SK-N-SH (cell line): ENCODE data around the gene AXIN1. TPM values are rescaled to one million over a fixed set of nuclear protein-coding genes. Genes with fewer than 3 reads are reported as not detected.

ENCODE experiments used
- CTCF ChIA-PET: fragments of 300-600, 350-600 bp; formaldehyde crosslinking; extraction: SDS; loops from one replicate; lab custom pipeline; 2021; lab: Yijun Ruan, JAX
- POLR2A ChIA-PET: fragments of 350-600 bp; sonication (Branson Sonifier 250); formaldehyde crosslinking; extraction: SDS; loops from one replicate; lab custom pipeline; 2020; ENCODE audit warnings: antibody characterized with exemption, inconsistent platforms; lab: Yijun Ruan, JAX
- DNase-seq: peaks from one replicate; pipeline ENCODE4 v3.0.0; 2012
- H2AFZ ChIP-seq: fragments of 200-600 bp; sonication (generic); 2 replicates; pipeline ENCODE4 v1.8.1; 2016; ENCODE audit warnings: antibody characterized with exemption, mild to moderate bottlenecking, low read depth
- H3F3A ChIP-seq: fragments of 200-600 bp; sonication (generic); replicated peaks from 2 replicates; pipeline ENCODE3; 2016; ENCODE audit warnings: antibody characterized with exemption, mild to moderate bottlenecking; ENCODE audit not compliant: insufficient read depth
- H3K27ac ChIP-seq, 2 experiments: fragments of 200-500 bp in 1 of 2; fragments of 200-600 bp in 1 of 2; sonication (Bioruptor generic) in 1 of 2; sonication (generic), shearing (Covaris generic) in 1 of 2; 2 replicates each; pipeline versions ENCODE4 v1.5.1 to v1.6.1; 2014 to 2016; ENCODE audit warnings: low read depth in 2 of 2, inconsistent platforms in 1 of 2, low read length in 1 of 2, mild to moderate bottlenecking in 1 of 2, mixed read lengths in 1 of 2
- H3K27me3 ChIP-seq: fragments of 200-600 bp; sonication (generic), shearing (Covaris generic); 2 replicates; pipeline ENCODE4 v1.6.1; 2016; ENCODE audit warnings: mixed run types; ENCODE audit not compliant: insufficient read depth
- H3K36me3 ChIP-seq, 2 experiments: fragments of 200-500 bp in 1 of 2; fragments of 200-600 bp in 1 of 2; sonication (Bioruptor generic) in 1 of 2; sonication (generic) in 1 of 2; replicated peaks in 1 of 2; 2 replicates each; pipeline versions ENCODE3 to v1.5.1; 2014 to 2016; ENCODE audit warnings: low read length in 1 of 2, mild to moderate bottlenecking in 1 of 2; ENCODE audit not compliant: insufficient read depth in 2 of 2, control insufficient read depth in 1 of 2
- H3K4me1 ChIP-seq, 2 experiments: fragments of 200-500 bp in 1 of 2; fragments of 200-600 bp in 1 of 2; sonication (Bioruptor generic) in 1 of 2; sonication (generic), shearing (Covaris generic) in 1 of 2; 2 replicates each; pipeline versions ENCODE4 v1.5.1 to v1.6.1; 2014 to 2016; ENCODE audit warnings: low read depth in 1 of 2, low read length in 1 of 2, mixed run types in 1 of 2; ENCODE audit not compliant: insufficient read depth in 2 of 2, control insufficient read depth in 1 of 2
- H3K4me2 ChIP-seq: fragments of 200-600 bp; sonication (generic), shearing (Covaris generic); 2 replicates; pipeline ENCODE4 v1.6.1; 2017; ENCODE audit warnings: mixed run types
- H3K4me3 ChIP-seq, 2 experiments: fragments of 200-500 bp in 1 of 2; fragments of 200-600 bp in 1 of 2; sonication (Bioruptor generic) in 1 of 2; sonication (generic), shearing (Covaris generic) in 1 of 2; 2 replicates each; pipeline versions ENCODE4 v1.5.1 to v1.8.1; 2014 to 2016; ENCODE audit warnings: low read depth in 2 of 2, inconsistent platforms in 1 of 2, low read length in 1 of 2, mild to moderate bottlenecking in 1 of 2, mixed read lengths in 1 of 2, moderate library complexity in 1 of 2
- H3K79me2 ChIP-seq: fragments of 200-600 bp; sonication (generic); 2 replicates; pipeline ENCODE4 v1.8.1; 2017; ENCODE audit warnings: mild to moderate bottlenecking; ENCODE audit not compliant: insufficient read depth
- H3K9ac ChIP-seq: fragments of 200-600 bp; sonication (generic); 2 replicates; pipeline ENCODE4 v1.6.1; 2017; ENCODE audit warnings: mixed run types
- H3K9me2 ChIP-seq: fragments of 200-600 bp; sonication (generic); 2 replicates; pipeline ENCODE4 v1.6.1; 2017; ENCODE audit warnings: mixed run types
- H3K9me3 ChIP-seq: fragments of 200-600 bp; sonication (generic); 2 replicates; pipeline ENCODE4 v1.6.1; 2017; ENCODE audit warnings: mixed run types, mild to moderate bottlenecking, moderate library complexity
- H4K20me1 ChIP-seq: fragments of 200-600 bp; sonication (generic); 2 replicates; pipeline ENCODE4 v1.6.1; 2017; ENCODE audit warnings: mild to moderate bottlenecking, mixed run types; ENCODE audit not compliant: insufficient read depth
- ELF1 ChIP-seq: IDR thresholded peaks from 2 replicates; pipeline ENCODE4 v1.4.0; 2012
- FOXJ3 ChIP-seq: sonication (generic); formaldehyde crosslinking; IDR thresholded peaks from 2 replicates; pipeline ENCODE4 v1.5.1; 2020; ENCODE audit warnings: mild to moderate bottlenecking, missing genetic modification reagents
- FOXM1 ChIP-seq: IDR thresholded peaks from 2 replicates; pipeline ENCODE4 v1.4.0; 2012; ENCODE audit warnings: low read depth, mild to moderate bottlenecking
- JUND ChIP-seq: IDR thresholded peaks from 2 replicates; pipeline ENCODE4 v1.4.0; 2012
- MEF2A ChIP-seq: IDR thresholded peaks from 2 replicates; pipeline ENCODE4 v1.4.0; 2012; ENCODE audit warnings: low read depth, borderline replicate concordance
- NFIC ChIP-seq: IDR thresholded peaks from 2 replicates; pipeline ENCODE4 v1.4.0; 2012; ENCODE audit warnings: borderline replicate concordance
- NRF1 ChIP-seq: IDR thresholded peaks from 2 replicates; pipeline ENCODE4 v1.6.1; 2012; ENCODE audit warnings: low read depth, mild to moderate bottlenecking, low read length
- RAD21 ChIP-seq: IDR thresholded peaks from 2 replicates; pipeline ENCODE4 v1.6.1; 2012; ENCODE audit warnings: mild to moderate bottlenecking, low read length
- RXRA ChIP-seq: IDR thresholded peaks from 2 replicates; pipeline ENCODE4 v1.4.0; 2012; ENCODE audit warnings: low read depth, mild to moderate bottlenecking, borderline replicate concordance
- SMC3 ChIP-seq: IDR thresholded peaks from 2 replicates; pipeline ENCODE4 v1.6.1; 2012; ENCODE audit warnings: low read depth, low read length, improper control_type of control experiment
- TAF1 ChIP-seq: IDR thresholded peaks from 2 replicates; pipeline ENCODE4 v1.6.1; 2012; ENCODE audit warnings: low read depth, mild to moderate bottlenecking, low read length, moderate library complexity, borderline replicate concordance
- TCF12 ChIP-seq: IDR thresholded peaks from 2 replicates; pipeline ENCODE4 v1.4.0; 2012
- YY1 ChIP-seq: IDR thresholded peaks from 2 replicates; pipeline ENCODE4 v1.4.0; 2012; ENCODE audit warnings: low read depth, mild to moderate bottlenecking
- WGBS: methylation state at CpG from one replicate; pipeline ENCODE4 v1.1.6; 2017; ENCODE audit warnings: low lambda C conversion rate; 5-methylcytosine and 5-hydroxymethylcytosine counted together
- polyA plus RNA-seq, 3 experiments: library from polyadenylated mRNA; depleted of rRNA; stranded (reverse); fragments of >200 nt; gene quantifications; 2 replicates each; pipeline ENCODE4 v1.2.3, GENCODE V29; 2012
- TF ChIP-seq, protein P1 (sequence below): fragments of 150-350 bp; IDR thresholded peaks from 2 replicates; pipeline ENCODE4 v1.6.1; 2017; ENCODE audit warnings: antibody characterized with exemption, low read length, low read depth, borderline replicate concordance
- TF ChIP-seq, protein P2 (sequence below): IDR thresholded peaks from 2 replicates; pipeline ENCODE4 v1.4.0; 2012; ENCODE audit warnings: low read depth
- TF ChIP-seq, protein P3 (sequence below): IDR thresholded peaks from 2 replicates; pipeline ENCODE4 v1.6.1; 2012; ENCODE audit warnings: mild to moderate bottlenecking, low read depth, low read length, moderate library complexity
- TF ChIP-seq, protein P4 (sequence below): fragments of 200-600 bp; sonication (generic); IDR thresholded peaks from 2 replicates; pipeline ENCODE4 v1.6.1; 2017; ENCODE audit warnings: antibody characterized with exemption, mild to moderate bottlenecking, moderate library complexity
- TF ChIP-seq, protein P5 (sequence below): IDR thresholded peaks from 2 replicates; pipeline ENCODE4; 2012
- TF ChIP-seq, protein P6 (sequence below): IDR thresholded peaks from 2 replicates; pipeline ENCODE4 v1.4.0; 2012; ENCODE audit warnings: low read depth, borderline replicate concordance
- TF ChIP-seq, protein P7 (sequence below): fragments of 150-350 bp; IDR thresholded peaks from 2 replicates; pipeline ENCODE4 v1.6.1; 2016; ENCODE audit warnings: mild to moderate bottlenecking, low read depth, low read length

The AXIN1 gene
- polyA plus RNA-seq, 1 of the 3 experiments (the other 2 are of a cell fraction), result 19.9 TPM

DNA sequence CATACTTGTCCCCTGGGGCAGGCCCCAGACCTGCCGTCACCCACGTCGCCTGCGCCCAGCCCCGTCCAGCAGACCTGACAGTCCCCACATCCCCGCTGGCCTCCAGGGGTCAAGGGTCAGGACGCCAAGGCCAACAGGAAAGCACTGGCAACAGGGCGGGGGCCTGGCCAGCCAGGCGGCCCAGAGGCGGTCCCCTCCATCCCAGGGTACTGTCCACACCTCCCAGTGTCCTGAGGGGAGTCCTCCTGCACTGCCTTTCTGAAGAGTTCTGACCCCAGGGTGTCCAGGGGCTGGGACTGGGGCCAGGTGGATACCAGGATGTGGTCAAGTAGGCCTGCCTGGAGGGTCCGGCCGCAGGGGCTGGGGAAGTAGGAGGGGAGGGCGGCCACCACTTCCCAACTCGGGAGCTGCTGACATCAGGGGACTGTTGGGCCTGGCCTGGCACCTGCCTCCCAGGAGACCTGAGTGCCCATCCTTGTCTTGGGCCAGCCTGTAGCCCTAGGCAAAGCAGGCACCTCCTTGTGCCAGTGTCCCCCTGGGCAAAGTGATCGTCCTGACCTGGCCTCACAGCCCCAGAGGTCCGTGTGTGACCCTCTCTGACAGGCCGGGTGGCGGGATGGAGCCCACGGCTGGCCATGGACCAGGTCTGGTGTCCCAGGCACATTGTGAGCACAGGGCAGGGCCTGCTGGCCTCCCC is 6.7 kb upstream of the AXIN1 start:
- Histone ChIP-seq H3K9ac (no peak overlapping the region), H3K27me3 (no peaks in the 10 kb centered on the region), H3K4me2 (no peak overlapping the region), H3K79me2 (no peaks in the 10 kb centered on the region), H3F3A (no peaks in the 10 kb centered on the region), H3K36me3 (no peaks in the 10 kb centered on the region)
- TF ChIP-seq, protein P1, sequence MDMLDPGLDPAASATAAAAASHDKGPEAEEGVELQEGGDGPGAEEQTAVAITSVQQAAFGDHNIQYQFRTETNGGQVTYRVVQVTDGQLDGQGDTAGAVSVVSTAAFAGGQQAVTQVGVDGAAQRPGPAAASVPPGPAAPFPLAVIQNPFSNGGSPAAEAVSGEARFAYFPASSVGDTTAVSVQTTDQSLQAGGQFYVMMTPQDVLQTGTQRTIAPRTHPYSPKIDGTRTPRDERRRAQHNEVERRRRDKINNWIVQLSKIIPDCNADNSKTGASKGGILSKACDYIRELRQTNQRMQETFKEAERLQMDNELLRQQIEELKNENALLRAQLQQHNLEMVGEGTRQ, result no peak
- TF ChIP-seq, protein P2, sequence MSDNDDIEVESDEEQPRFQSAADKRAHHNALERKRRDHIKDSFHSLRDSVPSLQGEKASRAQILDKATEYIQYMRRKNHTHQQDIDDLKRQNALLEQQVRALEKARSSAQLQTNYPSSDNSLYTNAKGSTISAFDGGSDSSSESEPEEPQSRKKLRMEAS, result no peak
- TF ChIP-seq, protein P3, sequence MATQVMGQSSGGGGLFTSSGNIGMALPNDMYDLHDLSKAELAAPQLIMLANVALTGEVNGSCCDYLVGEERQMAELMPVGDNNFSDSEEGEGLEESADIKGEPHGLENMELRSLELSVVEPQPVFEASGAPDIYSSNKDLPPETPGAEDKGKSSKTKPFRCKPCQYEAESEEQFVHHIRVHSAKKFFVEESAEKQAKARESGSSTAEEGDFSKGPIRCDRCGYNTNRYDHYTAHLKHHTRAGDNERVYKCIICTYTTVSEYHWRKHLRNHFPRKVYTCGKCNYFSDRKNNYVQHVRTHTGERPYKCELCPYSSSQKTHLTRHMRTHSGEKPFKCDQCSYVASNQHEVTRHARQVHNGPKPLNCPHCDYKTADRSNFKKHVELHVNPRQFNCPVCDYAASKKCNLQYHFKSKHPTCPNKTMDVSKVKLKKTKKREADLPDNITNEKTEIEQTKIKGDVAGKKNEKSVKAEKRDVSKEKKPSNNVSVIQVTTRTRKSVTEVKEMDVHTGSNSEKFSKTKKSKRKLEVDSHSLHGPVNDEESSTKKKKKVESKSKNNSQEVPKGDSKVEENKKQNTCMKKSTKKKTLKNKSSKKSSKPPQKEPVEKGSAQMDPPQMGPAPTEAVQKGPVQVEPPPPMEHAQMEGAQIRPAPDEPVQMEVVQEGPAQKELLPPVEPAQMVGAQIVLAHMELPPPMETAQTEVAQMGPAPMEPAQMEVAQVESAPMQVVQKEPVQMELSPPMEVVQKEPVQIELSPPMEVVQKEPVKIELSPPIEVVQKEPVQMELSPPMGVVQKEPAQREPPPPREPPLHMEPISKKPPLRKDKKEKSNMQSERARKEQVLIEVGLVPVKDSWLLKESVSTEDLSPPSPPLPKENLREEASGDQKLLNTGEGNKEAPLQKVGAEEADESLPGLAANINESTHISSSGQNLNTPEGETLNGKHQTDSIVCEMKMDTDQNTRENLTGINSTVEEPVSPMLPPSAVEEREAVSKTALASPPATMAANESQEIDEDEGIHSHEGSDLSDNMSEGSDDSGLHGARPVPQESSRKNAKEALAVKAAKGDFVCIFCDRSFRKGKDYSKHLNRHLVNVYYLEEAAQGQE, result no peak
- no peak for TF ChIP-seq ELF1
- TF ChIP-seq TAF1, result no peak
- TF ChIP-seq RXRA, result no peak
- no peak for TF ChIP-seq FOXJ3 (CRISPR knock-in tag)
- TF ChIP-seq, protein P4, sequence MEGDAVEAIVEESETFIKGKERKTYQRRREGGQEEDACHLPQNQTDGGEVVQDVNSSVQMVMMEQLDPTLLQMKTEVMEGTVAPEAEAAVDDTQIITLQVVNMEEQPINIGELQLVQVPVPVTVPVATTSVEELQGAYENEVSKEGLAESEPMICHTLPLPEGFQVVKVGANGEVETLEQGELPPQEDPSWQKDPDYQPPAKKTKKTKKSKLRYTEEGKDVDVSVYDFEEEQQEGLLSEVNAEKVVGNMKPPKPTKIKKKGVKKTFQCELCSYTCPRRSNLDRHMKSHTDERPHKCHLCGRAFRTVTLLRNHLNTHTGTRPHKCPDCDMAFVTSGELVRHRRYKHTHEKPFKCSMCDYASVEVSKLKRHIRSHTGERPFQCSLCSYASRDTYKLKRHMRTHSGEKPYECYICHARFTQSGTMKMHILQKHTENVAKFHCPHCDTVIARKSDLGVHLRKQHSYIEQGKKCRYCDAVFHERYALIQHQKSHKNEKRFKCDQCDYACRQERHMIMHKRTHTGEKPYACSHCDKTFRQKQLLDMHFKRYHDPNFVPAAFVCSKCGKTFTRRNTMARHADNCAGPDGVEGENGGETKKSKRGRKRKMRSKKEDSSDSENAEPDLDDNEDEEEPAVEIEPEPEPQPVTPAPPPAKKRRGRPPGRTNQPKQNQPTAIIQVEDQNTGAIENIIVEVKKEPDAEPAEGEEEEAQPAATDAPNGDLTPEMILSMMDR, result no peak
- TF ChIP-seq TCF12, result no peak
- no peak for TF ChIP-seq NFIC
- no peak for TF ChIP-seq YY1
- TF ChIP-seq MEF2A, result no peak
- no peak for TF ChIP-seq NRF1
- TF ChIP-seq, protein P5, sequence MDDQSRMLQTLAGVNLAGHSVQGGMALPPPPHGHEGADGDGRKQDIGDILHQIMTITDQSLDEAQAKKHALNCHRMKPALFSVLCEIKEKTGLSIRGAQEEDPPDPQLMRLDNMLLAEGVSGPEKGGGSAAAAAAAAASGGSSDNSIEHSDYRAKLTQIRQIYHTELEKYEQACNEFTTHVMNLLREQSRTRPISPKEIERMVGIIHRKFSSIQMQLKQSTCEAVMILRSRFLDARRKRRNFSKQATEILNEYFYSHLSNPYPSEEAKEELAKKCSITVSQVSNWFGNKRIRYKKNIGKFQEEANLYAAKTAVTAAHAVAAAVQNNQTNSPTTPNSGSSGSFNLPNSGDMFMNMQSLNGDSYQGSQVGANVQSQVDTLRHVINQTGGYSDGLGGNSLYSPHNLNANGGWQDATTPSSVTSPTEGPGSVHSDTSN, result no peak
- TF ChIP-seq SMC3, result no peak
- TF ChIP-seq, protein P6, sequence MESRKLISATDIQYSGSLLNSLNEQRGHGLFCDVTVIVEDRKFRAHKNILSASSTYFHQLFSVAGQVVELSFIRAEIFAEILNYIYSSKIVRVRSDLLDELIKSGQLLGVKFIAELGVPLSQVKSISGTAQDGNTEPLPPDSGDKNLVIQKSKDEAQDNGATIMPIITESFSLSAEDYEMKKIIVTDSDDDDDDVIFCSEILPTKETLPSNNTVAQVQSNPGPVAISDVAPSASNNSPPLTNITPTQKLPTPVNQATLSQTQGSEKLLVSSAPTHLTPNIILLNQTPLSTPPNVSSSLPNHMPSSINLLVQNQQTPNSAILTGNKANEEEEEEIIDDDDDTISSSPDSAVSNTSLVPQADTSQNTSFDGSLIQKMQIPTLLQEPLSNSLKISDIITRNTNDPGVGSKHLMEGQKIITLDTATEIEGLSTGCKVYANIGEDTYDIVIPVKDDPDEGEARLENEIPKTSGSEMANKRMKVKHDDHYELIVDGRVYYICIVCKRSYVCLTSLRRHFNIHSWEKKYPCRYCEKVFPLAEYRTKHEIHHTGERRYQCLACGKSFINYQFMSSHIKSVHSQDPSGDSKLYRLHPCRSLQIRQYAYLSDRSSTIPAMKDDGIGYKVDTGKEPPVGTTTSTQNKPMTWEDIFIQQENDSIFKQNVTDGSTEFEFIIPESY, result no peak
- TF ChIP-seq, protein P7, sequence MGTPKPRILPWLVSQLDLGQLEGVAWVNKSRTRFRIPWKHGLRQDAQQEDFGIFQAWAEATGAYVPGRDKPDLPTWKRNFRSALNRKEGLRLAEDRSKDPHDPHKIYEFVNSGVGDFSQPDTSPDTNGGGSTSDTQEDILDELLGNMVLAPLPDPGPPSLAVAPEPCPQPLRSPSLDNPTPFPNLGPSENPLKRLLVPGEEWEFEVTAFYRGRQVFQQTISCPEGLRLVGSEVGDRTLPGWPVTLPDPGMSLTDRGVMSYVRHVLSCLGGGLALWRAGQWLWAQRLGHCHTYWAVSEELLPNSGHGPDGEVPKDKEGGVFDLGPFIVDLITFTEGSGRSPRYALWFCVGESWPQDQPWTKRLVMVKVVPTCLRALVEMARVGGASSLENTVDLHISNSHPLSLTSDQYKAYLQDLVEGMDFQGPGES, result no peak
- TF ChIP-seq FOXM1, result no peak
- no peak for TF ChIP-seq JUND
- TF ChIP-seq RAD21, result no peak
- TF ChIP-seq, all 33 proteins: peak for 0
- no peak overlapping the region for H3K4me3 ChIP-seq
- no peaks in the 10 kb centered on the region for H3K9me3 ChIP-seq
- peaks cover 0 to 15% of the 10 kb centered on the region in 2 experiments; a peak in 1 of 4 replicates for H3K4me1 ChIP-seq
- H4K20me1 ChIP-seq, result no peaks in the 10 kb centered on the region
- H2AFZ ChIP-seq, result no peak overlapping the region
- CTCF ChIA-PET, result interaction anchor here (1.0 kb wide), 1 partner anchor 8 kb away, joined by 3 read pairs; no protein-coding TSS in a partner anchor
- no peaks in the 10 kb centered on the region for H3K9me2 ChIP-seq
- 92% methylated on average over 6 of the region's 19 CpGs for whole genome bisulfite sequencing
- H3K27ac ChIP-seq, result no peak overlapping the region
- POLR2A ChIA-PET, result no interaction called here
- no peak for DNase-seq
